Nephron progenitor cell (in vitro differentiated cells): ENCODE results near the gene GRHL1.
"Not testable (repeated sequence)": the region's sequence is repeated elsewhere in the genome, so short reads cannot be mapped to it uniquely, and the experiment has no call there.

Experiments used
- DNase-seq: peaks from one replicate; pipeline ENCODE4 v3.0.0; 2021
- H3K27ac Mint-ChIP-seq: 2 replicates; pipeline ENCODE4 v1.8.0; 2021; ENCODE audit warnings: mild to moderate bottlenecking, moderate library complexity, mixed read lengths
- H3K27me3 Mint-ChIP-seq: 2 replicates; pipeline ENCODE4 v1.8.0; 2021; ENCODE audit warnings: mild to moderate bottlenecking, low read depth, mixed read lengths; ENCODE audit not compliant: poor library complexity
- H3K36me3 Mint-ChIP-seq: 2 replicates; pipeline ENCODE4 v1.8.0; 2021; ENCODE audit warnings: low read depth, mixed read lengths
- H3K4me1 Mint-ChIP-seq: 2 replicates; pipeline ENCODE4 v1.8.0; 2021; ENCODE audit warnings: mixed read lengths
- H3K4me3 Mint-ChIP-seq: 2 replicates; pipeline ENCODE4 v1.8.0; 2021; ENCODE audit warnings: mild to moderate bottlenecking, moderate library complexity, mixed read lengths
- H3K9me3 Mint-ChIP-seq: 2 replicates; pipeline ENCODE4 v1.8.0; 2021; ENCODE audit warnings: mild to moderate bottlenecking, moderate library complexity, mixed read lengths
- CTCF ChIP-seq: fragments of 200-600 bp; sonication (generic); IDR thresholded peaks from 2 replicates; pipeline ENCODE4 v1.5.0; 2021; ENCODE audit warnings: antibody characterized with exemption

Gene GRHL1

GRCh38 chr2:10012963-10013461, 61.5 kb downstream of the GRHL1 start:
- Mint-ChIP-seq H3K27me3 (peaks cover 15% of the 10 kb centered on the region), H3K9me3 (peaks cover 4% of the 10 kb centered on the region), H3K4me3 (no peak overlapping the region), H3K36me3 (no peaks in the 10 kb centered on the region), H3K27ac (no peak overlapping the region), H3K4me1 (peaks cover 22% of the 10 kb centered on the region)
- TF ChIP-seq CTCF = no peak
- no peak for DNase-seq

- Mint-ChIP-seq H3K4me1 (peaks cover 14% of the 10 kb centered on the region), H3K27me3 (peaks cover 19% of the 10 kb centered on the region)
- not testable (repeated sequence) for H3K27ac Mint-ChIP-seq, H3K9me3 Mint-ChIP-seq, H3K4me3 Mint-ChIP-seq, H3K36me3 Mint-ChIP-seq, DNase-seq
Observed at GRCh38 chr2:10013651-10014417, 62.3 kb downstream of the GRHL1 start.

- Mint-ChIP-seq H3K36me3 (no peaks in the 10 kb centered on the region), H3K4me3 (no peak overlapping the region), H3K27ac (no peak overlapping the region), H3K4me1 (peaks cover 7% of the 10 kb centered on the region), H3K9me3 (peaks cover 4% of the 10 kb centered on the region), H3K27me3 (peaks cover 22% of the 10 kb centered on the region)
- no peak for DNase-seq
- TF ChIP-seq CTCF = no peak
Observed at GRCh38 chr2:10014418-10015190, 63.1 kb downstream of the GRHL1 start.

- H3K27ac Mint-ChIP-seq, H3K4me1 Mint-ChIP-seq: not testable (repeated sequence)
Observed at GRCh38 chr2:10015376-10015989, 64.0 kb downstream of the GRHL1 start.

GRCh38 chr2:10016001-10016801, 64.7 kb downstream of the GRHL1 start:
- Mint-ChIP-seq H3K27ac (no peak overlapping the region), H3K27me3 (peaks cover 22% of the 10 kb centered on the region), H3K36me3 (no peaks in the 10 kb centered on the region), H3K4me3 (no peak overlapping the region), H3K9me3 (peaks cover 4% of the 10 kb centered on the region), H3K4me1 (no peaks in the 10 kb centered on the region)
- no peak for TF ChIP-seq CTCF
- DNase-seq = no peak

More at GRCh38 chr2:10015376-10015989, 64.0 kb downstream of the GRHL1 start:
- H3K9me3 Mint-ChIP-seq, H3K4me3 Mint-ChIP-seq, DNase-seq, H3K36me3 Mint-ChIP-seq: not testable (repeated sequence)
- H3K27me3 Mint-ChIP-seq = peaks cover 22% of the 10 kb centered on the region

GRCh38 chr2:10016802-10017258, 65.3 kb downstream of the GRHL1 start:
- Mint-ChIP-seq H3K4me3 (no peak overlapping the region), H3K4me1 (no peaks in the 10 kb centered on the region), H3K27ac (no peak overlapping the region), H3K9me3 (peaks cover 4% of the 10 kb centered on the region), H3K27me3 (peaks cover 22% of the 10 kb centered on the region), H3K36me3 (no peaks in the 10 kb centered on the region)
- no peak for DNase-seq
- no peak for TF ChIP-seq CTCF
